HG03095 (cell line): ENCODE results near the gene HHATL.

Experiments
- ATAC-seq: cut with Tn5 transposase; IDR thresholded peaks from one replicate; pipeline ENCODE4 v1.9.1; 2021; ENCODE audit warnings: moderate library complexity; ENCODE audit not compliant: unreplicated experiment

Gene HHATL

GRCh38 chr3:42666577-42666998, 36.0 kb downstream of the HHATL start:
- no peak for ATAC-seq

GRCh38 chr3:42666022-42666421, 36.6 kb downstream of the HHATL start:
- ATAC-seq = no peak

- no peak for ATAC-seq
These were observed 37.3 kb downstream of the HHATL start for GRCh38 chr3:42665050-42665878.

- no peak for ATAC-seq
These were observed 38.2 kb downstream of the HHATL start for GRCh38 chr3:42664438-42664803.

DNA sequence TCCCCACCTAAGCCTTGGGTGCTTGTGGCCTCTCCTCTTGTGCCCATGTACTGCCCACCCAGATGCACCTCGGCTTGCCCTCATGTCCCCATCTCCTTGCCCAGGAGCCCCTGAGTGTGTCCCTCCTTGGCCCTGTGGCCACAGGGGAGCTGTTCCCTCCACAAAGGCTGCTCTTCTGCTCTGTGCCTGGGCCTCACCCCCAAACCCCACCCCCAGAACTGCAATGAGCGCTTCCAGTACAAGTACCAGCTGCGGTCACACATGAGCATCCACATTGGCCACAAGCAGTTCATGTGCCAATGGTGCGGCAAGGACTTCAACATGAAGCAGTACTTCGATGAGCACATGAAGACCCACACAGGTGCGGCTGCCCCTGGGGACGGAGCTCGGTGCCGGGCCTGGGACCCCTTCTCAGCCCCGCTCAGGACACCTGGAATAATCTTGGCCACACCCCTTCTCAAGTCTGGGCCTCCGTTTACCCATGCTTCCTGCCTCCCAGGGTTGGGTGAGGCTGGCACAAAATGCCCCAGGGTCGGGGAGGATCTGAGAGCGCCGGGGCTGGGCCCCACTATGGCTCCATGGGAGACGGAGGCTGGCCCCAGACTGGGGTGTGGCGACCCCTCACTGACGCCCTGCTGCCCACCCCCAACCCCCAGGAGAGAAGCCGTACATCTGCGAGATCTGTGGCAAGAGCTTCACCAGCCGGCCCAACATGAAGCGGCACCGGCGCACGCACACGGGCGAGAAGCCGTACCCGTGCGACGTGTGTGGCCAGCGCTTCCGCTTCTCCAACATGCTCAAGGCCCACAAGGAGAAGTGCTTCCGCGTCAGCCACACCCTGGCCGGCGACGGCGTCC, 38.8 kb downstream of the HHATL start:
- peak; percentile 64 for ATAC-seq

DNA sequence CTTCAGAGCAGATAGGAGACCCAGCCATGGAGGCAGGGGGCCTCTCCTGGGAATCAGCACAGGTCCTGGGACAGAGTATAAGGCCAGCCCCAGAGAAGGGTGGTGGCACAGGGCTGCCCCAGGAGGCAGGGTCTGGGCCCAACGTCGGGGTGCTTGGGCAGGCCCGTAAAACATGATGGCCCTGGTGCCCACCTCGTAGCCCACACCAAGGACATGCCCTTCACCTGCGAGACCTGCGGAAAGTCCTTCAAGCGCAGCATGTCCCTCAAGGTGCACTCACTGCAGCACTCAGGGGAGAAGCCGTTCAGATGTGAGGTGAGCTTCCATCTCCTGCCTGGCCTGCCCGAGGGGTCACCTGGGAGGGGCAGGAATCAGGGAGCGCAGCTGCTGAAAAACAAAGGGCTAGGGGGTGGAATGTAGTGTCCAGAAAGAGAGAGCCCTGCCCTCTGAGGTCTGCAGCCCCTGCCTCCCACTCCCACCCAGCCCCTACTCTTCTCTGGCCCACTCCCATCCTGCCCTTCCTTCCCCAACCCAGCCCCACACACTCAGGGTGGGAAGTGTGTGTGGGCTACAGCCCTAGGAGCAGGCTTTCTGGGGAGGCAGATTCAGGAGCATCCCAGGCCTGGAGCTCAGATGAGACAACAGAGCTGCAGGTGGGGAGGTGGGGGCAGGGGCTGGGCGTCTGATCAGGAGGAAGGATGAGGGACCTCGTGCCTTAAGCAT, 39.6 kb downstream of the HHATL start:
- no peak for ATAC-seq

DNA sequence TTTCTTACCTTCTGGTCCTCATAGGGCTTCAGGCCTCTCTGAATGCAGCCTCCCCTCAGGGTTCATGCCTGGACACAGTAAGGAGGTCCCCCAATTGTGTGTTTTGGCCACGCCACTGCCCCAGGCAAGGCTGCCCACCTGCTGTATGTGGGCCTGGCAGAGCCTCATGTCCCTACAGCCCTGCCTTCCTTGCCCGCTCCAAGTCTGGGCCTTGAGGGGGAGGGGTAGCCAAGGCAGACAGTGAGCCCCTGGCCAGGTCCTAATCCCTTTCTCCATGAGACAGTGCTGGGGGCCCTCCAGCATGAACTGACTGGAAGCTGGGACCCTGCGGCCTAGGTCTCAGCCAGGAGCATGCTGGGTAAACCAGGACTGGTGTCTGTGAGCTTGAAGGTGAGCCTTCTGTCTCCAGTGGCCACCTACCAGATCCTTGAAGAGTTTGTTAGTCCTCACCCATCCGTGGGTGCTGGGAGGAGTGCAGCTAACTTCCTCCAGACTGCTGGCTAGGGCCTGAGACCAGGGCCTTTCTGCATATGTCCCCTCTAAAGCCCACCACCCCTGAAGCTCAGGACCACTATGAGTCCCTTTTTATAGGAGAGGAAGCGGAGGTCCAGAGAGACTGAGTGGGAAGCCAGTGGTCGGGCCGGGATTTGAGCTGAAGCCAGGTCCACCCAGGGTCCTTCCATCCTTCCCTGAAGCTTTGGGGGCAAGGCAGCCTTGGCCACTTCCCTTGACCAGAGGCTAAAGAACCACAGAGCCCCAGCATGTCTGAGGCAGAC, 40.4 kb downstream of the HHATL start:
- ATAC-seq = no peak

DNA sequence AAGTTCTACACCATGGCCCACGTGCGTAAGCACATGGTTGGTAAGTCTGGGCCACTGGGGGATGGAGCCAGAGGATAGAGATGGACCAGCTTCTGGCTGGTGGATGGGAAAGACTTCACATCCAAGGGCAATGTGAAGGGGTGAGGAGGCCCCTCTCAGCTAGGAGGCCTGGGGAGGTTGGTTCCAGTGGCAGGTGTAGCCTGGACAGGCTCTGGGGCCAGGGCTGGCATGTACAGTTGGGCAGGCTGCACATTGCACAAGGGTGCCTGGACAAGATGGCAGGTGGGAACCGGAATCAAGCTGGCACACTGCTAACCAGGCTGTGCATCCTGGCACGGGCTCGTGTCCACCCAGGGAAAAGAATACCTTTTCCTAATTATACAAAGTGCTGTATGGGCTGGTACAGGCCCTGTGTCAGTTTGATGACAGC, 41.0 kb downstream of the HHATL start:
- ATAC-seq = no peak

DNA sequence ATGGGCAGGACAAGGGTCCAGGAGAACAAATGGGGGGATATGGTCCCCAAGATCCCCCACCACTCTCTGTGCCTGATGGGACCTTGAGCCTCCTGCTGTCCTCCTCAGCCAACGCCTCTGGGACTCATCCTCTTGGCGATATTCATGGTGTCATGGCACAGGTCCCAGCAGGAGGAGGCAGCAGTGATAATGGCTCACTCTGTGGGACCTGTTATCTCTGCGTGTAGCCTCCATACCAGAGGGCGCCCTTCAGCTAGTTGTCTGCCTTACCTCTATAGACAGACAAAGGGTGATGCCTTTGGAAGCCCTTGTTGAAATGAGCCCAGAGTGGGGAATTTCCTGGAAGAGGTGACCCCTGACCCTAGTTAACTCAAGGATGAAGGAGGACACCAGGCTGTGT, 41.7 kb downstream of the HHATL start:
- ATAC-seq = no peak

DNA sequence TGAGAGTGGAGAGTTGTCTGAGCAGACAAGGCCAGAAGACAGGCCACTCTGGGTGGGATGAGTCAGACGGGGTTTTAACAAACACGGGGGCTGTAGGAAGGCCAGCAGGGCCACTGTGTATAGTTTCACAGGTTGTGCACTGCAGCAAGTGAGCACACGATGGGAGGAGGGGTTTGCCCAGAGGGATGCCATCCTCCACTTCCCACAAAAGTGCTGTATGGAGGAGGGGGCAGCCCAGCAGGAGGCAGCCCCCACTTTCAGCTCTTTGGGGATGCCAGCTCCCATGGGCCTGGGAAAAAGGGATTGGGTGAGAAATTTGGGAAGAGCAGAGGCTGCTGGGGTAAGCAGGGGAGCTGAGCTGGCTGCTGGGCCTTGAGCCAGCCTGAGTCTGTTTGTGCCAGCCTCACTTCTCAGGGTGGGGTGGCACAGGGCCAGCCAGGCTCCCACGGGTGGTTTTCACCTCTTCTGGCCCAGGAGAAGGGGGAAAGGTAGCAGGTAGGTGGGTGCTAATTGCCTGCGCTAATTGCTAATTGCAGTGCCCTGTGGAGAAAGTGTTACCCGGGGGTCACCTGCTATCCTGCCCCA, 42.4 kb downstream of the HHATL start:
- ATAC-seq = no peak

GRCh38 chr3:42659451-42660130, 43.0 kb downstream of the HHATL start:
- no peak for ATAC-seq

DNA sequence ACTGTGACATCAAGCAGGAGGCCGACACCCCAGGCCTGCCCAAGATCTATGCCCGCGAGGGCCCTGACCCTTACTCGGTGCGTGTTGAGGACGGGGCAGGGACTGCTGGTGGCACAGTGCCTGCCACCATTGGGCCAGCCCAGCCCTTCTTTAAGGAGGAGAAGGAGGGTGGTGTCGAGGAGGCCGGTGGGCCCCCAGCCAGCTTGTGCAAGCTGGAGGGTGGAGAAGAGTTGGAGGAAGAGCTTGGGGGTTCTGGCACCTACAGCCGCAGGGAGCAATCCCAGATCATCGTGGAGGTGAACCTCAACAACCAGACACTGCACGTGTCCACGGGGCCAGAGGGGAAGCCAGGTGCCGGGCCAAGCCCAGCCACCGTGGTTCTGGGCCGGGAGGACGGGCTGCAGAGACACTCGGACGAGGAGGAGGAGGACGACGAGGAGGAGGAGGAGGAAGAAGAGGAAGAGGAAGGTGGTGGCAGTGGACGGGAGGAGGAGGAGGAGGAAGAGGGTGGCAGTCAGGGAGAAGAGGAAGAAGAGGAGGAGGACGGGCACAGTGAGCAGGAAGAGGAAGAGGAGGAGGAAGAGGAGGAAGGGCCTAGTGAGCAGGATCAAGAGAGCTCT, 43.7 kb downstream of the HHATL start:
- ATAC-seq = no peak

DNA sequence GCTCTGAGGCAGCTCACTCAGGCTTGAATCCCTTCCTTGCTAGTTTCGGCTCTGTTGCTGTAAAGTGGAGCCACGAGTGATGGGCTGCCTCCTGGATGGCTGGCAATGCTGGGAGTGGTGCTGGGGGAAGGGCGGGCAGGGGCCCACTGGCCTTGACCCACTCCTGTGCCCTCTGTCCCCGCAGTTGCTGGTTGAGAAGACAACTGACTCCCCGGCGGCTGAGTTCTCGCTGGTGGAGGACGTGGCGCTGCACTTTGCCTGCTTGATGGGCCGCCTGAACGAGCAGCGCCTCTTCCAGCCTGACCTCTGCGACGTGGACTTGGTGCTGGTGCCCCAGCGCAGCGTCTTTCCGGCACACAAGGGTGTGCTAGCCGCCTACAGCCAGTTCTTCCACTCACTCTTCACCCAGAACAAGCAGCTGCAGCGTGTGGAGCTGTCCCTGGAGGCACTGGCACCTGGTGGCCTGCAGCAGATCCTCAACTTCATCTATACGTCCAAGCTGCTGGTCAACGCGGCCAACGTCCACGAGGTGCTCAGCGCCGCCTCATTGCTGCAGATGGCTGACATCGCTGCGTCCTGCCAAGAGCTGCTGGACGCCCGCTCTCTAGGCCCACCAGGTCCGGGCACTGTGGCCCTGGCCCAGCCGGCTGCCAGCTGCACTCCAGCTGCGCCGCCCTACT, 44.4 kb downstream of the HHATL start:
- ATAC-seq = no peak

- no peak for ATAC-seq
These were observed 44.9 kb downstream of the HHATL start for GRCh38 chr3:42657675-42658074.

GRCh38 chr3:42656680-42657610, 45.7 kb downstream of the HHATL start:
- ATAC-seq = no peak

DNA sequence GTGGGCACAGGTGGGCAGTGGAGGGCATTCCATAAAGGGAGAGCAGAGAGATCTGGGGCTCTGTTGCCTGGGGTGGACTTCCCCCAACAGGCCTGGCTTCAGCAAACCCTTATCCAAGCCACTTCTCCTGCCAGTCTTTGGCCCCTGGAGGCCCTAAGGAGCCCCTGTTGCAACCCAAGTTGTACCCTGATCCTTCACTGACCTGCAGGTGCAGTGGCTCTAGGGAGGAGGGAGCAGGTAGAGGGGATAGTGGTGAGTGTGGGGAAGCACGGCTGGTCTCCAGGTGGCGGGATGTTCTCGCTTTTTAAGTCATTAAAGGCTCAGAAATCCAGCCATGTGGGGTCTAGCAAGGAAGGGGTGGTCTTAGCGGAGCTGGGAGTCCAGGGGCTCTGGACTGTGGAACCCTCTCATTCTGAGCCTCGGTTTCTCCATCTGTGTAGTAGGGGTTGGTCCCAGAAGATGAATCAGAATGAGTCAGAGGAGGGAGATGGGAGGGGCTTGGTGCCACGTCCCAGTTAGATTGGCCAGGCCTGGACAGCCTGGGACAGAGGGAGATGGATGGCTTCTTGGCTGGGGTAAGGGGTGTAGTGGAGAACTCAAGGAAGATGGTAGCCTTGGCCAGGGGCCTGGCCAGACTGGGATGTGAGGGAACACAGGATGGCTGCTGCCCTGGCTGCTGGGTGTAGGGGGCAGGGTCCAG, 46.5 kb downstream of the HHATL start:
- no peak for ATAC-seq

DNA sequence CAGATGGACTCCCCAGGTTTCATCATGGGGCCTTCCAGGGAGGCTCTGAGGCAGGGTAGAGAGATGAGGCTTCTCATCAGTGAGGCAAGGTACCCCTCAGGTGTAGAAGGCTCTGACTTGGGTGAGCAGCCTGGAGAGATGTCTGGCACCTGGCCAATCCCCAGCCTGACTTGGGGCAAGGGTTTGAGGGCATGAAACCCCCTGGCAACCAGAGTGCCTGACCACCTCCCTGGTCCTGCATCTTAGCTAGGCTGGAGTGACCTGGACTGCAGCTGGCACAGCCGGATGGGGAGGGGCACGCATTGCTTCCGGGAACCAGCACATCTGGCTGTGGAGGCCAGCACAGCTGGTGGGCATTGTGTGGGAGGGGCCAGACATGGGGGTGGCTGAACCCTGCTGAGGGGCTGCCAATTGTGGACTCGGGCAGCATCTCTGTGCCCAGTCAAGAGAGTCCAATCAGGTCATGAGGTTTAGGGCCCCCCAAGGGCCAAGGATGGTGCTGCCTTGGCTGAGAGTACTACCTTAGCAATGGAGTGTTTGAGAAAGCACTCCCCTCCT, 47.2 kb downstream of the HHATL start:
- no peak for ATAC-seq
